LNCaP clone FGC (cell line): ENCODE results near the gene PAX6.

ENCODE experiments used
- DNase-seq: peaks from one replicate; pipeline ENCODE4 v3.0.0-alpha.2; 2011; ENCODE audit warnings: low read depth
- H3K4me3 ChIP-seq: 2 replicates; pipeline ENCODE4 v1.5.1; 2011; ENCODE audit warnings: mild to moderate bottlenecking, low read depth, low read length, control low read depth
- TF ChIP-seq, protein P1 (sequence below): IDR thresholded peaks from 2 replicates; pipeline ENCODE4 v1.5.1; 2012; ENCODE audit warnings: mild to moderate bottlenecking; ENCODE audit not compliant: control insufficient read depth, insufficient read depth; ENCODE audit errors: extremely low read depth

The PAX6 gene

DNA sequence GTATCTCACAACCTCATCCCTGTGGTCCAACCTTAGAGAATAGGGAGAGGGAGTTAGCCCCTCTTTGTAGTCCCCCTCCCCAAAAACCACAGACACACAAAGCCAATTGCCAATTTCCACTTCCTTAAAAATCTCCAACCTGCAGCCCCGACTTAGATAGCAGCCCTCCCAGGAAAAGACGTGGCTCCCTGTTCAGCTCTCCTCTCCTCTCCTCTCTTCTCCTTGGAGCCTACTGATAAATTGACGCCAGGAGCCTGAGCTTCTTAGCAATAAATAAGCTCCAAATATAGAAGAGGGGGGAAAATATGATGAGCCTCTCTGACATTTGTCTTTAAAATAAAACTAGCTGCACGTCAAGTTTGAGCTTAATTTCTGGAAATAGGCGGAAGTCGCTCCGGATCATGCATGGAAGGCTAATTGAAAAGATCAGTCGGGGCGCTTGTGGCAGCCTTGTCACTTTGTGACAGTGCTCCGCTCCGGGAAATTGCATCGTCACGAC lies 7.3 kb downstream of the PAX6 start:
- no peak for DNase-seq
- no peak overlapping the region for H3K4me3 ChIP-seq
- TF ChIP-seq, protein P1, sequence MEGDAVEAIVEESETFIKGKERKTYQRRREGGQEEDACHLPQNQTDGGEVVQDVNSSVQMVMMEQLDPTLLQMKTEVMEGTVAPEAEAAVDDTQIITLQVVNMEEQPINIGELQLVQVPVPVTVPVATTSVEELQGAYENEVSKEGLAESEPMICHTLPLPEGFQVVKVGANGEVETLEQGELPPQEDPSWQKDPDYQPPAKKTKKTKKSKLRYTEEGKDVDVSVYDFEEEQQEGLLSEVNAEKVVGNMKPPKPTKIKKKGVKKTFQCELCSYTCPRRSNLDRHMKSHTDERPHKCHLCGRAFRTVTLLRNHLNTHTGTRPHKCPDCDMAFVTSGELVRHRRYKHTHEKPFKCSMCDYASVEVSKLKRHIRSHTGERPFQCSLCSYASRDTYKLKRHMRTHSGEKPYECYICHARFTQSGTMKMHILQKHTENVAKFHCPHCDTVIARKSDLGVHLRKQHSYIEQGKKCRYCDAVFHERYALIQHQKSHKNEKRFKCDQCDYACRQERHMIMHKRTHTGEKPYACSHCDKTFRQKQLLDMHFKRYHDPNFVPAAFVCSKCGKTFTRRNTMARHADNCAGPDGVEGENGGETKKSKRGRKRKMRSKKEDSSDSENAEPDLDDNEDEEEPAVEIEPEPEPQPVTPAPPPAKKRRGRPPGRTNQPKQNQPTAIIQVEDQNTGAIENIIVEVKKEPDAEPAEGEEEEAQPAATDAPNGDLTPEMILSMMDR: no peak

DNA sequence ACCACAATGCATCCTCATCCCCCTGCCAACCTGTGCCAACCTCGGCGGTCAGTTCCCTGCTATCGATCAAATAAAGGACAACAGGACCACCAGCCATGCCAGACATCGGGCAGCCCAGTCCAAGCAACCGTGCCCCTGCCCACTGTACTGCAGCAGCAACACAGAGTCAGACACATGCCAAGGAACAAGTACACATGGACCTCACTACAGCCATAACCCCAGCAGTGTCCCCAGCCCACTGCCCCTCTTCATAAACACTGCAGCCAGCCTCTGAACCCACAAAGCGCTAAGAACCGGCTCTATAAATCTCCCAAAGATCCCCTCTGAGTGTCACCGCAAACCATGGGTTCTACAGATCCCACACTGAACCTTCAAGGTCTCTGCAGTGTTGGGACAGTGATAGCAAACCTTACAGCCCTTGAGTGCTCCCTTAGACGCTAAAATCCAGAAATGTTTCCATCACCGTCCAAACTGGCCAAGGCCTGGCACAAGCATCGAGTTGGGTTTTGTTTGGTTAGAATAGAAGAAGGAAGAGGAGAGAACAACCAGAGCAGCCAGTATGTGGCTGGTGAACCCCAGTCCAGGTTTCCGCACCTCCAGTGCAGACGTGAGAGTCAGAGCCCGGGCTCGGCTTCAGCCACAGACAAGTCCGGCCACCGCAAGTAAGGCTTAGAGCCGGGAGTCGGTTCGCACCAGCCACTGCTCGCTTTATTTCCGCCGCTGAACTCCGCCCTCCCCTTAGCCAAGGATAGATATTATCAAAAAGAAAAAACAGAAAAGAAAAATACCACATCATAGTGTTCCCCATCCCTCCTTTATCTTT lies 7.9 kb downstream of the PAX6 start:
- DNase-seq: no peak
- no peak overlapping the region for H3K4me3 ChIP-seq
- TF ChIP-seq, protein P1: no peak

DNA sequence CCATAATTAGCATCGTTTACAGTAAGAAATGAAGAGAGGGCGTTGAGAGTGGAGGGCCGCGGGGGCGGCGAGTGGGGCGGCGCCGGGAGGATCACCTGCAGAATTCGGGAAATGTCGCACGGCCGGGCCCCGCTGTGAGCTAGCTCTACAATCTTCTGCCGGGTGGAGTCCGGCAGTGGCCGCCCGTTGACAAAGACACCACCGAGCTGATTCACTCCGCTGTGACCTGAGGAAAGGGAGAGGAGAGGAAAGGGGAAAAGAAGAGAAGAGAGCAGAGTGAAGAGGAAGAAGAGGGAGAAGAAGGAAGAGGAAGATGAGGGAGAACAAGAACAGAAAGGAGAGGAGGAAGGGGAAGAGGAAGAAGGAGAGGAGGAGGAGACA lies 8.5 kb downstream of the PAX6 start:
- no peak for DNase-seq
- TF ChIP-seq, protein P1: no peak
- H3K4me3 ChIP-seq: no peak overlapping the region

DNA sequence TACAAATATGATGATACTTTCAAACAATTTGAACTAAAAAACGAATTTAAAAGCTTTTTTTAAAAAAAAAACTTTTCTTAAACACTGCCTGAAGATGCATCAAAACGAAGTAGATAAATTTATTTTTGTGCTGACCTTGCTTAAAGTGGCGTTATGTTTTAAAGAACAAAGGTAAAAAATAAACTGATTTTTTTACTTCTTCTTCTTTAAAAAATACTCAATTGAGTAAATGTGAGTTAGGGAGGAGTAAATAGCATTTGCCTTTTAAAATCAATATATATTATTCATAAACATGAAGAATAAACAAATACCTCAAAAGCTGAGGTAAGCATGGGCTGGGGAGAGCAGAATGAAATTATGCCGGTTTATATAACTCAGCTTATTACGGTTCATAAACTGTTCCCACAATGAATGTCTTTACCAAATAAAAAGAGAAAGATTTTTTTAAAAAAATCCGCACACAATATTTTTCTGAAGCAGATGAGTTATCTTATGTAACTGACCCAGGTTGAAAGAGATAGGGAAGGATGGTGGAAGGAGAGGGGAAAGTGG lies 9.0 kb downstream of the PAX6 start:
- TF ChIP-seq, protein P1: no peak
- no peak for DNase-seq
- no peak overlapping the region for H3K4me3 ChIP-seq

DNA sequence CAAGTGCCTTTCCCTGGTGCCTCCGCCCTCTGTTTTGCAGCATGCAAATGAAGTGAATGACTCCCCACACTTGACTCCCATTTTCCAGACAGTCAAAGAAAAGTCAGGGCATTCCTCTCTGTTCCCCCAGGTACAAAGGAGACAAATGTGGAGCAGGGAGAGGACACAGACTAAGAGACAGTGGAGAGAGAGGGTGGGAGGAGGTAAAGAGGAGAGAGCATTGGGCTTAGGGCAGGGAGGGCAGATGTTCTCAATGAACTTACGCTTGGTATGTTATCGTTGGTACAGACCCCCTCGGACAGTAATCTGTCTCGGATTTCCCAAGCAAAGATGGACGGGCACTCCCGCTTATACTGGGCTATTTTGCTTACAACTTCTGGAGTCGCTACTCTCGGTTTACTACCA lies 9.8 kb downstream of the PAX6 start:
- no peak overlapping the region for H3K4me3 ChIP-seq
- TF ChIP-seq, protein P1: no peak
- DNase-seq: no peak

DNA sequence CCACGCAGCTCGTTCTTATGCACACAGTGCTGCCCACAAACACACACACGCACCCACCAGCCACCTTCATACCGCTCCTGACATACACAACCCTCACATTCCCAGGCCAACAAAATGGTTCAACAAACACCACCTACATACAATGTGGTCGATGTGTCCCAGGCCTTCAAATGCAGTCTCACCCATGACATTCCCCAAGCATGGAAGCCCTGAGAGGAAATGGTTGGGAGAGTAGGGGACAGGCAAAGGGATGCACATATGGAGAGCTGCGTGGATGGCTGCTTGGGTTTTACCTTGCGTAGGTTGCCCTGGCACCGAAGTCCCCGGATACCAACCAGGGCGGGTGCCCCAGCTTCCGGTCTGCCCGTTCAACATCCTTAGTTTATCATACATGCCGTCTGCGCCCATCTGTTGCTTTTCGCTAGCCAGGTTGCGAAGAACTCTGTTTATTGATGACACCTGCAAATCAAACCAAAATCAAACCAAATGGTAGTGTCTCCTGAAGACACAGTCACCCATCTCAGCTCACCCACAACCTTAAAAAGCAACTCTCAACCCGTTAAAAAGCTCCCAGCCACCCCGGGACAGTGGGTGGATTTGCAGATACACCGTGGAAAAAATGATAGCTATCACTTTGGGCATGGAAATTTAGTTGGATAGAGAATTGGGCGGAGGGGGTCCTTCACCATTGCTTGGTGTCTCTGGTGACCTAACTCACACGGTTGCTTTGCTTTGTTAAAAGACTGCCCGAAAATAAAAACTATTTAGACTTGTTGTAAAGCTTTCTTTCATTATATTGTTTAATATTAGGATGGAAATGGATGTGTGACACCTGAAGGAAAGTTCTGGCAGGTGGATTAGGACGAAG lies 10.5 kb downstream of the PAX6 start:
- no peak overlapping the region for H3K4me3 ChIP-seq
- DNase-seq: no peak
- TF ChIP-seq, protein P1: no peak
